GM12801 (cell line): ENCODE results near the gene RANBP17.

Experiments
- CTCF ChIP-seq: IDR thresholded peaks from one replicate; pipeline ENCODE4 v1.5.1; 2011; ENCODE audit warnings: control low read depth; ENCODE audit not compliant: insufficient read length; ENCODE audit errors: extremely low read depth

RANBP17 gene

GRCh38 chr5:170963521-170963920 lies 101.7 kb downstream of the RANBP17 start:
- no peak for TF ChIP-seq CTCF

- TF ChIP-seq CTCF, result no peak
These were observed 112.6 kb downstream of the RANBP17 start for GRCh38 chr5:170974461-170974860.

GRCh38 chr5:170985486-170985885 lies 123.7 kb downstream of the RANBP17 start:
- no peak for TF ChIP-seq CTCF

DNA sequence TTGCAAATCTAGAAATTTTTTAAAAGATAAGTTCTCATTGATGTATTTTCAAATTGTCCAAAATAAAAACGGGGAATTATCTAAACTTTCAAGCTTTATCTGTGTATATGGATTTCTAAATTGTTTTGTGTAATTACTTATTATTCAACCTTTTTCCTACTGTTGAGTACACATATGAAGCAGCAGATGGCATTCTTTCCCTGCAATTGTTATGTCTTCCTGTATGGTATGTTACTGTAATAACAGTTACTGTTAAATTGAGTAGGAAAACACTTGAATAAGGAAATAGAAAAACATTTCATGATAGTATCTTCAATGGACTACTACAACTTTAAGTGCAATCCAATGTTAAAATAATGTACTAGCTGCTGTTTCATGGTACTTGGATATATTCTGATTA lies 124.8 kb downstream of the RANBP17 start:
- TF ChIP-seq CTCF, result no peak

GRCh38 chr5:170993476-170993875 lies 131.7 kb downstream of the RANBP17 start:
- no peak for TF ChIP-seq CTCF

DNA sequence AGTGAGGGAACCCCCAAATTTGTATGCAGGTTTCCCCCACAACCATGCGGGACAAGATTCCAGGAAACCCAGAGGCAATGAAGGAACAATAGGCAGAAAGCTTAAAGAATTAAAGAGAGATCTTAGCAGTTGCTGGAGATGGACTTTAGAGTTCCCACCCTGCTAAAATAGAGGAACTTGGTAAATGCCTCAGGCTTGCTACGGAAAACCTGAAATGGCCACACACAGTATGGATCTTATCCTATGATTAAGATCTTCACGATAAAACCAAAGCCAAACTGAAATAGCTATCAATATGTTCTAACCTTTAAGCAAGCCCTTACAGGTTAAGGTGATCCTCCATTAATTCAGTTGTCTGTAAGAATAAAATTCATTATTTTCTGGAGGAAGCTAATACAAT lies 148.3 kb downstream of the RANBP17 start:
- no peak for TF ChIP-seq CTCF

DNA sequence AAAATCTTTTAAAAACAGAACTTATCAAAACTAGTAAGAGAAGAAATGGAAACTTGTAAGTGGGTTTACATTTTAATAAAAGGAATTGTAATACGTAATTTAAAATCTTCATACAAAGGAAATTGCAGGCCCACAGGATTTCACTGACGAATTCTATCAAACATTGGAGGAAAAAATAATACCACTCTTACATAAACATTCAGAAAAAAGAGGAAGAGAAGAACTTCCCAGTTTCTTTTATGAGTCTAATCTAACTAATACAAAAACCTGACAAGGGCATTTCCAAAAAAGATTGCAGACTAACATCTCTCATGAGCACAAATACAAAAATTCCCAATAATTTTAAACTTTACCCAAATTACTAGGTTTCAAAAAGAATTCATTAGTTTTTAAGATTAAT lies 149.0 kb downstream of the RANBP17 start:
- TF ChIP-seq CTCF, result no peak

- no peak for TF ChIP-seq CTCF
These were observed 161.7 kb downstream of the RANBP17 start for GRCh38 chr5:171023508-171023907.
